ENCODE measurements around the gene DDN.

- TF ChIP-seq CTCF (IDR thresholded peaks at IDR 0.05 in 4 of 5, conservative IDR thresholded peaks at IDR 0.05 in 1 of 5) (no peak), POLR2A (IDR thresholded peaks at IDR 0.05) (no peak)
These were observed 45.5 kb upstream of the DDN start for GRCh38 chr12:49044660-49045059.

All from gastrocnemius medialis (tissue), 4 donors.